HG03460 (cell line): ENCODE measurements around the gene OR2A42.
"Not testable (repeated sequence)": the region's sequence is repeated elsewhere in the genome, so short reads cannot be mapped to it uniquely, and the experiment has no call there.

Source experiments
- ATAC-seq: cut with Tn5 transposase; IDR thresholded peaks from one replicate; pipeline ENCODE4 v1.9.1; 2021; ENCODE audit not compliant: unreplicated experiment

OR2A42 gene, protein sequence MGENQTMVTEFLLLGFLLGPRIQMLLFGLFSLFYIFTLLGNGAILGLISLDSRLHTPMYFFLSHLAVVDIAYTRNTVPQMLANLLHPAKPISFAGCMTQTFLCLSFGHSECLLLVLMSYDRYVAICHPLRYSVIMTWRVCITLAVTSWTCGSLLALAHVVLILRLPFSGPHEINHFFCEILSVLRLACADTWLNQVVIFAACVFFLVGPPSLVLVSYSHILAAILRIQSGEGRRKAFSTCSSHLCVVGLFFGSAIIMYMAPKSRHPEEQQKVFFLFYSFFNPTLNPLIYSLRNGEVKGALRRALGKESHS

DNA sequence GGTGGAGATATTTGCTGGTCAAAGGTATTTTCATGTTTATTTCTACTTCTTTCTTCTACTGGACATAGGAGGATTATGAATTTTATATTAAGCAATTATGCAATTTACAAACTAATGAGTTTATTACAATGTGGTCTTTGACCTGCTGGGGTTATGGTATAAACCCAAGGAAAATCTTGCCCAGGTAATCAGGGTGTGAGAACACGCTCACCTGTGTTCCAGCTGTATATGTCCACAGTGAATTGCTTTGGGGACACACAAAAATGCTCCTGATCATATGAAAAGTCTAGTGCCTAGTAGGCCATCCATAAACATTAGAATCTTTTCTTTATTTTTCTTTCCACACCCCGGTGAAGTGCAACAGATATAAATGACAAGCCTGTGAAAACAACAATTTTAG lies at the start of gene OR2A42:
Gene OR2A42, minus strand, starts transcription at position 241 of the 400 bp plus-strand sequence. CDS start 6,762 bp downstream, outside the sequence.
- not testable (repeated sequence) for ATAC-seq

DNA sequence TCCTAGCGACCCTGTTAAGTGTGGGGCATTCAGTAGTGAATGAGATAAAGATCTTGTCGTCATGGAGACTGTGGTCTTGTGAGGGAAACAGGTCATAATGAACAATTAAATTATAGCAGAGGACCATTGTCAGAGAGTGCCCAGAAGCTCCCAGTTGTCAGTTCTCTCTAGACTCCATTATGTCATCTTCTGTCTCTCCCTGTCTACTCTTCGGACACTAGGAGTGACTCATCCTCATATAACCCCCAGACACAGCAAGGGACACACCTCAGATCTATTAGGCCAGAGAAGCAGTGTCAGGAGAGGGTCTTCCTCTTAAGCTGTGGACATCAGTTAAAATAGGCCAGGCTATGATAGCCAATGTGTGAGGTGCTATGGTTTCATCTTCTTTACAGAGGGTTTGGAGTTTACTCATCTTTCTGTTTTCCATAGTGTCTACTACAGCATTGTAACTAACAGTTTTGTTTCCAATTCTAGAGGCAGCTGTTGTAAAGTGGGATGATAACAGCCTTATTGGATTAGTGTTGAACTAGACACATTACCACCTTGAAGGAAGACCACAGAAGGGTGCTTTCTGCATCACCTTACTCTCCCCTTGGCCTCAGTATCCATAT lies 47.9 kb upstream of the OR2A42 start:
- not testable (repeated sequence) for ATAC-seq

DNA sequence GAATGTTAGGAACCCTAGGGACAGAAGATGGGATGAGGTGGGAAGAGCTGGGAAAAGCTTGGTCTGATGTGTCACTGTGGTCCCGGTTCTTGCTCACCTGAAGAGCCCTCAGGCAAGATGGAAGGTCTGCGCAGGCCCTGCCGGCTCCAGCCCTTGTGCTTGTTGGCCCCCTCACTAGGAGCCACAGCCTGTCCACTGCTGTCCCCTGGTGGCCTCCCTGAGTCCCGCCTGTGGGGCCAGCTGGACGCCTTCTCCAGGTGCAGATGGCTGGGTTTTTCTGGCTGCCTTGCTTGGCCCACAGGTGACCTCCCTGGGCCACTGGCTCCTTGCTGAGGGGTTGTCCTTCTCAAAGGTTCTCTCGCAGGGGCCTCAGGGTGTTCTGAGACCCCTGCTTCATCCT lies 44.3 kb upstream of the OR2A42 start:
- not testable (repeated sequence) for ATAC-seq

DNA sequence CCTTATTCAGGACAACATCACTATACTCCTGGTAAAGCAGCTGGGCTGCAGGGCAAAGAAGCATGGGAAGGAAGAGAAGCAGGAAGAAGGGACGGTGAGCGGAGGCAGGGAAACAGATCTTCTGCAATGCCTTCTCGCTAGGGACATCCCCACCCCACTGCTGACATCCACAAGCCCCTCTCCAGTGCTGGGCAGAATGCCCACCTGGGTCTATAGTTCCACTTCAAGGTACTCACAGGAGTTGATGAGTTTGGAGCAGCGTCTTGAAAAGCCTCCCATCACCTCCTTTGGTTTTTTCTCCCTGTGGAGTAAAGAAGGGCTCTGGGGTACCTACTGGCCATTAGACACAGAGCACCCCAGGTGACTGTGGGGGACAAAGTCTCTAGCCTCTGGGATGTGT lies 43.1 kb upstream of the OR2A42 start:
- ATAC-seq, result not testable (repeated sequence)

DNA sequence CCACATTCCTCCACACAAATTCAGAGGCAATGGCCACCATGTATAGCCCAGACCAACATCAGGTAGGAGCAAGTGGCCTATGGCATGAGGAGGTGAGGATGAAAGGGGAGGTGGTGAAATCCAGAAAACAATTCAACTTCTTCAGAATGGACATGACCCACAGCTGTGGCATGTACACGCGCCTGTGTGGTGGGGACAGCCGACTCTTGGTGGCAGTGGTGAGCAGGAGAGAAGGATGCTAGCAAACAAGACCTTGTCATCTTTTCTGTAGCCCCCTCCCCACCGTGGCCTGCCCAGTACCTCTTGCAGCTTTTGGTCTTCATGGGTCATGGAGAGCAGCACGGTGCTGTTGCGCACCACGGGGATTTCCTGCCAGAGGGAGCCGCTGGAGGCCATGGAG lies 42.6 kb upstream of the OR2A42 start:
- ATAC-seq, result not testable (repeated sequence)

DNA sequence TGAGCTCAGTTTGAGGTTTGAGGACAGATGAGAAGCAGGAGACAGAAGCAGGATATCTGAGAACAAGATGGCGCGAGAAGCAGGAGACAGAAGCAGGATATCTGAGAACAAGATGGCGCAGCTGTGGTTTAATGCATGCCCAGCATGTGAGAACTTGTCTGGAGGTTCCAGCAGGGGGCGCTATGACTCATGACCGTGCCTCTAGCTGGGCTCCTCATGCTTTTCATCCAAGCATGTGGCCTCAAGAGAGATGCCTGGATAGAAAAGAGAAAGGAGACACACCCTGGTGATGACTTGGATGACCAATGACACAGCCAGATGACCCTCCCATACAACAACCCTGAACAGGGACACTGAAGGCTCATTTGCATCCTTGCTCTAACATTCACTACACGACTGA lies 40.6 kb upstream of the OR2A42 start:
- ATAC-seq, result not testable (repeated sequence)

DNA sequence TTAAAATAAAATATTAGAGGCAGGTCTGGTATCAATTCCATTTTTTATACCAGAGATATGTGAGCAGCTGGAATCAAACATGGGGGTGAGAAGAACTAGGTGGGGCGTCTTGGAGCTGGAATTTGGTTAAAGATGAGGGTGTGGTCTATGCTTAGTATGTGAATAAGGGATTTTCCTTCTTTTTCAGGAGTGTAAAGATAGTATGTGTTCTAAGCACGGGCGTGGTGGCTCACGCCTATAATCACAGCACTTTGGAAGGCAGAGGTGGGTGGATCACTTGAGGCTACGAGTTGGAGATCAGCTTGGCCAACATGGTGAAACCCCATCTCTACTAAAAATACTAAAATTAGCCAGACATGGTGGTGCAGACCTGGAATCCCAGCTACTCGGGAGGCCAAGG lies 35.9 kb upstream of the OR2A42 start:
- ATAC-seq, result not testable (repeated sequence)

DNA sequence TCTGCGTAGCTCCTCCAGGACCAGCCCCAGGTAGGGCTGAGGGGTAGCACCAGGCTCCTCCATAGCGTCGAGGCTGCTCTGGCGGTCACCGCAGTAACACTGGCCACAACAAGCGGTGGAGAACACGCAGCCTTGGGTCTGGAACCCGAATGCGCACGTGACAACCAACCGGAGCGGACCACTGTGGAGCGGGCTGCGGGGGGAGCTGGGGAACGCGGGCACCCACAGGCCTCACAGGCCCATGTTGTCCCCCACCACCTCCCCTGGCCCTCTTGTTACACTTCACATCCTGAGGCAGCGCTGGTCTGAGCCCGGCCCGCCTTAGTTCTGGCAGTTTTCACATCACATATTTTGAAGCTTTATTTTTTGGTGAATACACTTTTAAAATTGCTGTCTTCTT lies 29.8 kb upstream of the OR2A42 start, which contains the start of gene CTAGE8:
Gene CTAGE8, minus strand, starts transcription at position 101 of the 400 bp plus-strand sequence. Its CDS starts 38 bp downstream, at position 63.
- not testable (repeated sequence) for ATAC-seq

DNA sequence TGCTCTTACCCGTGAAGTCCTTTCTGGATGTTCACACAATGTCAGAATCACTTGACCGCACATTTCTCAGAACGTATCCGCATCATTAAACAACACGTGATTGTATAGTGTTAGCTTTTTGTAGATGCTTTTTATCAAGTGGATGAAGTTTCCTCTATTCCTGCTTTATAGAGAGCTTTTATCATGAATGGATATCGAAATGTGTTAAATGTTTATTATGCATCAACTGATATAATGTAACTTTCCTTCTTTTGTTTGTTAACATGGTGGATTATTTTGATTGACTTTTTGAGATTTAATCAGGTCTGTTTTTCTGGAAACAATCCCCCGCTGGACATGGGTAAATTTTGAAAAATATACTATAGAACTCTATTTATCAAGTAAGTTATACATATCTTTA lies 25.3 kb upstream of the OR2A42 start, which contains the start of gene OR2A7:
Gene OR2A7, minus strand, starts transcription at position 101 of the 400 bp plus-strand sequence. CDS start 5,164 bp downstream, outside the sequence.
- ATAC-seq, result not testable (repeated sequence)

DNA sequence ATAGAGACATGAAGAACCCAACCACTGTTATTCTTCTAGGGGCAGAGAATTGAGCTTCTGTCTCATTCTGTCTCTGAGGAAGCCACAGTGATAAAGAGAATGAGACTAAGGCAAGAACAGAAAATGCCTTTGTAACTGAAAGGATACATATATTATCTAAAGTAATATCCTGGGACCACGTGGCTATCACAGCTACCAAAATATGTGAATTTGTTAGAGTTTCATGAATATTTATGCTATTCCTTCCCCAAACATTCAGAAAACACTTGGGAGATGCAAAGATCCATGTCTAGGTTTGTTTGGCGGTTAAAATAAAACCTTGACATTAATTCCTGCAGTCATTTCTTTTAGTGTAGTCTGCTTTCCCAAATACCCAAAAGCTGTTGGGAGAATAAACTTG lies 22.7 kb upstream of the OR2A42 start:
- ATAC-seq, result not testable (repeated sequence)

DNA sequence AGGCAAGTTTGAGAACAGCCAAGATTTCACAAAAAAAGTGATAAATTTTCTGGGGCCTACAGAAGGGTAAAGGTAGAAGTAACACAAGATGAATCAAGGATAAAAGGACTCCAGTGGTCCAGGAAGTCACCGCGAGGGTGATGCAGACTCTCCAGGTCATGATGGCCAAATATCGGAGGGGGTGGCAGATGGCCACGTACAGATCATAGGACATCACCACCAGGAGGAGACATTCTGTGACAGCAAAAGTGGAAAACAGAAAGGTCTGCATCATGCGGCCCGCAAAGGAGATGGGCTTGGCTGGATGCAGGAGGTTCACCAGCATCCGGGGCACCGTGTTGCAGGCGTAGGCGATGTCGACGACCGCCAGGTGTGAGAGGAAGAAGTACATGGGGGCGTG lies 19.7 kb upstream of the OR2A42 start:
- not testable (repeated sequence) for ATAC-seq

DNA sequence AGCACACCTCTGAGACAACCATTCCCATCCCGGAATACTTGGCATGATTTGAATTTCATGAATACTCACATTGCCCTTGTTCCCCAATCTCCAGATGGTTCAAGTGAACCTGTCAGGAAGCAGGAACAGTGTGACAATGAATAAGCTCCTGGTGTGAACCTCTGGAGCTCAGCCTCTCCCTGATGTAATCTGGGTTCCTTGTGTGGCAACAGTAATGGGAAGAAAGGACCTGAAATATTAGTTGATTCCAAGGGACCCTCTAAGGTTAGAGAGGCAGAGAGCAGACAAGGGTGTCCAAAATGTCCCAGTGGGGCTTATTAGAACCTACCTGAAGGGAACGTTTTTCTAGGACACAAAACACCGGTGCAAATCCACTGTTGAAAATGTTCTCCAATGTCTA lies 16.7 kb upstream of the OR2A42 start:
- ATAC-seq, result no peak

DNA sequence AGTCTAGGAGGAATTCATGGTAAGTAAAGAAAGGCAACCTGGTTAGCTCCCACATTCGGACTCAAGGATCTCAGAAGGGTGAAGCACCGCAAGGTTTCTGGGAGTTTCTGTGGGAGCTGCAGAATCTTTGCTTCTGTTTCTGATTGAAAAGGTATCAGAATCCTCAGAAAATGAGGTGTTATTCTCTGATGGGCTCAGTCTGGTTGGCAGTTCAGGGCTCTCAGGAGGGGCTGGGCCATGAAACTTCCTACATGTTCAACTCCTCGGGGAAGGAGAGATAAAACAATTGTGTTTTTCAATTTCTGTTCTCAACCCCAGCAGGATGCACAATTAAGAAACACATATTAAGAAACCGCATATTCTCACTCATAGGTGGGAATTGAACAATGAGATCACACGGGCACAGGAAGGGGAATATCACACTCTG lies 16.1 kb upstream of the OR2A42 start:
- ATAC-seq, result no peak

DNA sequence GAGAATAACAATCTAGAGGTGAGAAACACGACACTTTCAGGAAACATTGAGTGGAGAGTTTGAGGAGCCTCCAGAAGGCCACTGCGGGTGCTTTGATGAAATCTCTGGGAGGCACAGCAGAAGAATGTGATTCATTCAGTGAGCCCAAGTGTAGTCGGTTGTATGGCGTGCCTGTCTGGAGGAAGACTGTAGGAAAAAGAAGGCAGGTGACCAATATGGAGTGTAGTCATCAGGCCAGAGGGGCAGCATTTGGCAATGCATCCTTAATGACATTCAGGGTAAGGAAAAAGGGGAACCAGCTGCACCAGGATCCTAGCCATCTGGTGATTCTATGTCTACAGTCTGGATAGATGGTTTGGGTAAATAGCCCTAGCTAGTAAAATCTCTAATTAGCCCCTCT lies 12.9 kb upstream of the OR2A42 start:
- ATAC-seq, result not testable (repeated sequence)

DNA sequence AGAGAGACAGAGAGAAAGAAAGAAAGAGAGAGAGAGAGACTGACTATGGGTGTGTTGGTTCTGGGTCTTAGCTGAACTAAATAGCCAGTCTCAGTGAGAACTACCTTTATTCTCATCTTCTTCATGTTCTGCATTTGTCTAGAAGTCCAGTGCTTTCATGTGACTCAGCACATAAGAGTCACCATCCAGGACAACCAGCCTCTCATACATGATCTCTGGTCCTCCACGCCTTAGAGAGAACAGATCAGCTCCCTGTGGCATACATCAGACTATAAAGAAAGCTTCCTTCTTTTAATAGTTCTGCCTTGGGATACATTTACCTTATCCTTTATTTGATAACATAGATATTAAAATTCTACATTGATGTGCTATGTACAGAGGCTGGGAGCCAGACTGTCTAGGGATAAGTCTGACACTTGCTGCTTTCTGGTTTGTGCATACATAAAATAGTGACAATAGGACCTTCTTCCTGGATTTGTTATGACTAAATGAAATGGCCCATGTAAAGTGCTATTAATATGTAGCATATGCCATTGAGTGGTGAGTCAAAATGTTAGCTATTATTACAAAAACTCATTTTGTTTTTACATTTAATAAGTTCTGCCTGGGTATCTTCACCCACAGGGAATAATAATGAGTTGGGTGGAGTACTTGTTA lies 8.4 kb upstream of the OR2A42 start:
- not testable (repeated sequence) for ATAC-seq

DNA sequence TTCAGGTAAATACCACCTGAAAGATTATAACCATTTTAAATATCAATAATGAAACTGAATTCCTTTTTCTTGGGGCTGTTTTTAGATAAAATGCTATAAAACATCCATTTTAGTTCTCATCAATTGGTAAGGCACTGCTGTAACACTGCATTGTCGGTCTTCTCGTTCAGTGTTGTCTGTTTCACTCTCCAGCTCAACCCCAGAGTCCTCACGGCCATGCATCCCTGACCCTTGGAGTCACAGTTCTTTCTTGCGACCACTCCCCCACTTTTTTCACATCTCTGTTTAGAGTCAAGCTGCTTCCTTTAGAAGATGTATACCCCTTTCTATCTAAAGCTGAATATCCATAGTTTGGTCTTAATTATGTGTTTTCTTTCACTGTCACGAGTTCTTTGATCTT lies 7.6 kb upstream of the OR2A42 start:
- ATAC-seq, result not testable (repeated sequence)

DNA sequence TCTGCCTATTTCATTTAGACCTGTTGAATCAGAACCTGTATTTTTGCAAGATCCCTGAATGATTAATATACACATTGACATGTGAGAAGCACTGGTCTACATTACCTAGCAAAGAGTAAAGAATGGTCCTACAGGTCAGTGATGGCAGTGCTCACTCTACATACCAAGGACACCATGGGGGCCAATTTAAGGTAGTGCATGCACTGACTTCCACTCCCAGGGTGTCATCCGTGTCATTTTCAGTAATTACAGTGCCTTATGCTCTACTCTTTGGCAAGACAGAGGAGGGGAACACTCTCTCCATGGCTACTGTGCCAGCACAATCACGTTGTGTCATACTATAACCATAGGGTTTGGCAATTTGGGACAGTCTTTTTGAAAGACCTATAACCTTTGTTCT lies 6.0 kb upstream of the OR2A42 start:
- not testable (repeated sequence) for ATAC-seq

DNA sequence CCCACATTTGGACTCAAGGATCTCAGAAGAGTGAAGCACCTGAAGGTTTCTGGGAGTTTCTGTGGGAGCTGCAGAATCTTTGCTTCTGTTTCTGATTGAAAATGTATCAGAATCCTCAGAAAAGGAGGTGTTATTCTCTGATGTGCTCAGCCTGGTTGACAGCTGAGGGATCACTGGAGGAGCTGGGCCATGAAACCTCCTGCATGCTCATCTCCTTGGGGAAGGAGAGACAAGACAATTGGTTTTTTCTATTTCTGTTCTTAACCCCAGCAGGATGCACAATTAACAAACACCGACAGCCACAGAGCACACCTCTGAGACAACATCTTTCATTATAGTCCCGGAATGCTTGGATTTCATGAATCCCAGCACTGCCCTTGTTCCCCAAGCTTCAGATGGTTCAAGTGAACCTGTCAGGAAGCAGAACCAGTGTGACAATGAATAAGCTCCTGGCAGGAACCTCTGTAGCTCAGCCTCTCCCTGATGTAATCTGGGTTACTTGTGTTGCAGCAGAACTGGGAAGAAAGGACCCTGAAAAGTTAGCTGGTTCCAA lies 799 bp downstream of the OR2A42 start:
- not testable (repeated sequence) for ATAC-seq

DNA sequence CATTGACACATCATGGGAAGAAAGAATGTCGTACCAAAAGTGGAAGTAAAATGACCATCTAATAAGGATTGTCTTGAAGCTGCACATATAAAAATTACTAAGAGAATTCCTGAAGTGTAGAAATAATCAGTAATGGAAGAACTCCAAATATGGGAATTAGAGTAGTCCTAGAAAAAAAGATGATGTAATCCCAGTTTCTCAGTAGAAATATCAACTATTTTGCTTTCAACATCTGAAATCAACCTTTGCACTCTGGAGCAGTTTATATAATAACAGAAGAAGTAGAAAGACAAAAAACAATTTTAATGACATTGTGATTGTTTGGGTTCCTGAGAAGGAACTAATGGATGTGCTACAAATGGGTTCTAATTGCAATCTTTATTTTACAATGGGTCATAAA lies 6.4 kb downstream of the OR2A42 start:
- not testable (repeated sequence) for ATAC-seq

DNA sequence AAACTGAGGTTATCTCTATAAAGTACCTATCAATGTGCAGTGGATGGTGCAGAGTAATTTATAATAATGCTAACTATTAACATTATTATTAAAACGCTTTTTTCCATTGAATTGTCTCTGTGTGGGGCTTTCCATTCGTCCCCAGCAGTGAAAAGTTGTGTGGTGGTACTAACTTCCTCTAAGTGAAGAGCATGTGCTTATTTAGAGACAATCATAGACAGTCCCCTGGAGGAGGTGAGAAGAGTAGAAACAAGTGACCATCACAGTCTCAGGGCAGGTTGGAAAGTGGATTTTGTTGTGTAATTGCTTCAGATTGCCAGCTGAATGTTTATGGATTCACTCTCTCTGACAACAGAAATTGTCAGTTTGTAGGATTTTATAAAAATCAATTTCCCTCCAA lies 8.4 kb downstream of the OR2A42 start:
- not testable (repeated sequence) for ATAC-seq

DNA sequence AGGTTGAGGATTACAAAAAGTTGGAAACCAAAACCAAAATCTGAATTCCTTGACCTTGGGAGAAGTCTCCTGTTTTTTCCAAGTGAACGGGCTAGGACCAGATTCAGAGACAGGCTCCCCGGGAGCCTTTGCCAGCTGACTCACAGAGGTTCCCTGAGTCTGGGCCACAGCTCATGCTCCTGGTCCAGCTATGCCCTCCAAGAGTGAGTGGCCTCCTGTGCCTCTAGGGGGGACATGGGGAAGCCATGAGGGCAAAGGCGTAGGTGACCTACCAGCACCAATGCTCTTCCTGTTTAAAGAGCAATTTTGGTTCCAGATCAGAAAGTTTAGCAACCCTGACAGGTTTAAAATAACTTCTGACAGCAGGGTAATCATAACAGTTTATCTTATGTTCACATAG lies 10.6 kb downstream of the OR2A42 start:
- ATAC-seq, result not testable (repeated sequence)
